Caco-2 (cell line): Measurements from ENCODE around the gene PRDM5. TPM values are rescaled to one million over a fixed set of nuclear protein-coding genes. Genes with fewer than 3 reads are reported as not detected.

Experiments
- BruUV-seq: library from RNA; stranded (reverse); fragments of 400-500 nt; replicated peaks from 2 replicates; lab custom pipeline; 2021; lab: Mats Ljungman, UMichigan
- CTCF ChIA-PET: fragments of 300-600 bp; sonication (Branson Sonifier 250); formaldehyde crosslinking; loops from one replicate; lab custom pipeline; 2022; ENCODE audit warnings: antibody characterized with exemption; lab: Charles Lee
- POLR2A ChIA-PET: fragments of 300-600 bp; sonication (Branson Sonifier 250); formaldehyde crosslinking; loops from one replicate; lab custom pipeline; 2022; ENCODE audit warnings: antibody characterized with exemption; lab: Charles Lee
- DNase-seq, 2 experiments: peaks; one replicate each; pipeline versions ENCODE4 v3.0.0 to v3.0.0-alpha.2; 2020 to 2022
- H3K27me3 ChIP-seq: replicated peaks from 2 replicates; pipeline ENCODE4 v1.6.0; 2011; ENCODE audit warnings: low read length; ENCODE audit not compliant: control insufficient read depth, insufficient read depth
- H3K36me3 ChIP-seq: 2 replicates; pipeline ENCODE4 v1.5.1; 2011; ENCODE audit warnings: low read length; ENCODE audit not compliant: control insufficient read depth, insufficient read depth
- H3K4me1 ChIP-seq: fragments of 250-450 bp; sonication (Bioruptor Pico); 2 replicates; pipeline ENCODE4 v1.5.1; 2020; ENCODE audit warnings: mild to moderate bottlenecking
- H3K4me3 ChIP-seq: 2 replicates; pipeline ENCODE4 v1.5.1; 2011; ENCODE audit warnings: low read depth, mild to moderate bottlenecking, control low read depth, low read length
- H3K9me3 ChIP-seq: fragments of 250-450 bp; sonication (Bioruptor Pico); 2 replicates; pipeline ENCODE4 v1.5.1; 2020; ENCODE audit warnings: mild to moderate bottlenecking, moderate library complexity
- H3K27ac Mint-ChIP-seq: one replicate; pipeline ENCODE4 v1.8.0; 2022; ENCODE audit warnings: mixed read lengths; ENCODE audit not compliant: unreplicated experiment
- H3K27me3 Mint-ChIP-seq: one replicate; pipeline ENCODE4 v1.8.0; 2022; ENCODE audit warnings: mixed read lengths; ENCODE audit not compliant: insufficient read depth, unreplicated experiment
- H3K36me3 Mint-ChIP-seq: one replicate; pipeline ENCODE4 v1.8.0; 2022; ENCODE audit warnings: mild to moderate bottlenecking, mixed read lengths; ENCODE audit not compliant: insufficient read depth, unreplicated experiment
- H3K4me1 Mint-ChIP-seq: one replicate; pipeline ENCODE4 v1.8.0; 2022; ENCODE audit warnings: low read depth, mixed read lengths; ENCODE audit not compliant: unreplicated experiment
- H3K4me3 Mint-ChIP-seq: one replicate; pipeline ENCODE4 v1.8.0; 2022; ENCODE audit warnings: mild to moderate bottlenecking, moderate library complexity, mixed read lengths; ENCODE audit not compliant: unreplicated experiment
- H3K9me3 Mint-ChIP-seq: one replicate; pipeline ENCODE4 v1.8.0; 2022; ENCODE audit warnings: mixed read lengths; ENCODE audit not compliant: unreplicated experiment
- intact Hi-C: fragments of 100-400 bp; cut with micrococcal nuclease; formaldehyde crosslinking; loops from one replicate; pipeline ENCODE4 v1.10.0; 2022; ENCODE audit not compliant: unreplicated experiment
- total RNA-seq: library from RNA; stranded (reverse); gene quantifications from 2 replicates; pipeline ENCODE4 v1.2.3, GENCODE V29; 2022
- TF ChIP-seq, protein P1 (sequence below), 2 experiments: fragments of 200-600 bp in 1 of 2; IDR thresholded peaks; 1 replicate in 1 of 2; 2 replicates in 1 of 2; pipeline versions ENCODE4 v1.5.1 to v1.8.0; 2011 to 2022; ENCODE audit warnings: antibody characterized with exemption in 1 of 2, control low read depth in 1 of 2, inconsistent platforms in 1 of 2, low read depth in 1 of 2, low read length in 1 of 2, mild to moderate bottlenecking in 1 of 2, moderate library complexity in 1 of 2; ENCODE audit not compliant: insufficient read depth in 1 of 2, severe bottlenecking in 1 of 2, unreplicated experiment in 1 of 2

The PRDM5 gene
- total RNA-seq, 1 experiment from 2014 or later, result 14.3 TPM

DNA sequence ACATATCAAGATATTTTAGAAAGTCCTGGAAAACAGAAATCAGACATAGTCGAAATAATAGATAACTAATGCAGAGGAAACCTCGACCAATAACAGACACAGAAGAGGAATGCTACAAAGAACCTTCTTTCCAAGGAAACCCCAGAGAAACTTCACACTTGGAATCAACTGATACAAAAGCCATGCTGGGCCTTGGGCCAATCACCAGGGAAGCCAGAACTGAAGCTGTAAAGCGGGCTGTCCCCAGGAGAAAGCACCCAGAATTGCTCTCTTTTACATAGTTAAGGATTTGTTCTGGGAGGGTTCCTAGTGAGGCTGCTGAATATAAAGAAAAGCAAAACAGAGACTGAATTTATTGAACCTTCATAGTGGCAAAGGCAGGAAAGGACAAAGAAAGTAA is 100.5 kb downstream of the PRDM5 start:
- H3K27ac Mint-ChIP-seq, result no peak overlapping the region
- H3K36me3 Mint-ChIP-seq, result no peaks in the 10 kb centered on the region
- CTCF ChIA-PET, result no interaction called here
- DNase-seq, result no peak
- Histone ChIP-seq H3K4me1 (peaks cover 22% of the 10 kb centered on the region), H3K4me3 (no peak overlapping the region), H3K36me3 (no peaks in the 10 kb centered on the region), H3K9me3 (no peaks in the 10 kb centered on the region), H3K27me3 (no peaks in the 10 kb centered on the region)
- no peak overlapping the region for H3K4me3 Mint-ChIP-seq
- POLR2A ChIA-PET, result no interaction called here
- BruUV-seq, result no TSS peak
- TF ChIP-seq, protein P1, sequence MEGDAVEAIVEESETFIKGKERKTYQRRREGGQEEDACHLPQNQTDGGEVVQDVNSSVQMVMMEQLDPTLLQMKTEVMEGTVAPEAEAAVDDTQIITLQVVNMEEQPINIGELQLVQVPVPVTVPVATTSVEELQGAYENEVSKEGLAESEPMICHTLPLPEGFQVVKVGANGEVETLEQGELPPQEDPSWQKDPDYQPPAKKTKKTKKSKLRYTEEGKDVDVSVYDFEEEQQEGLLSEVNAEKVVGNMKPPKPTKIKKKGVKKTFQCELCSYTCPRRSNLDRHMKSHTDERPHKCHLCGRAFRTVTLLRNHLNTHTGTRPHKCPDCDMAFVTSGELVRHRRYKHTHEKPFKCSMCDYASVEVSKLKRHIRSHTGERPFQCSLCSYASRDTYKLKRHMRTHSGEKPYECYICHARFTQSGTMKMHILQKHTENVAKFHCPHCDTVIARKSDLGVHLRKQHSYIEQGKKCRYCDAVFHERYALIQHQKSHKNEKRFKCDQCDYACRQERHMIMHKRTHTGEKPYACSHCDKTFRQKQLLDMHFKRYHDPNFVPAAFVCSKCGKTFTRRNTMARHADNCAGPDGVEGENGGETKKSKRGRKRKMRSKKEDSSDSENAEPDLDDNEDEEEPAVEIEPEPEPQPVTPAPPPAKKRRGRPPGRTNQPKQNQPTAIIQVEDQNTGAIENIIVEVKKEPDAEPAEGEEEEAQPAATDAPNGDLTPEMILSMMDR (IDR thresholded peaks at IDR 0.05; ENCODE audit: insufficient read depth in 1 of 2, low read depth in 1 of 2, low read length in 1 of 2, severe bottlenecking in 1 of 2, unreplicated experiment in 1 of 2), result no peak
- no peaks in the 10 kb centered on the region for H3K27me3 Mint-ChIP-seq
- H3K9me3 Mint-ChIP-seq, result peaks cover 10% of the 10 kb centered on the region
- peaks cover 14% of the 10 kb centered on the region for H3K4me1 Mint-ChIP-seq
- intact Hi-C loops, result no loop called here

DNA sequence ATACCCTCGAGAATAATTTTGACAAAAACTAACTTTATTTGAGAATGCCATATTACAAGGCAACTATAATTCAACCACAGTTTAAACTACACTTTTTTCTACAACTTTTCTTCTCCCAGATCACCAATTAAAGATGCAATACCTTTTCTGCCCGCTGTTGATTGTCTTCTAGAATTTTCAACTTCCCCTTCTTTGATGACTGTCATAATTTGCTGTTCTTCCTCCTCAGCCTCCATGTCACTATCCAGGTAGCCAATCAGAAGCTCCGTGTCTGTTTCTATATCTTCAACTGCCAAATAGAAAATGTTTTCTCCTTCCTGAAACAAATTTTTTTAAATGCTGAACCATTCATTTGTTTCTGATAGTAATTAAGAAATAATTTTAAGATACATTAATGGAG is 101.5 kb downstream of the PRDM5 start:
- no peak overlapping the region for H3K27ac Mint-ChIP-seq
- CTCF ChIA-PET, result no interaction called here
- TF ChIP-seq, protein P1 (IDR thresholded peaks at IDR 0.05; ENCODE audit: insufficient read depth in 1 of 2, low read depth in 1 of 2, low read length in 1 of 2, severe bottlenecking in 1 of 2, unreplicated experiment in 1 of 2), result no peak
- H3K36me3 ChIP-seq, result no peaks in the 10 kb centered on the region
- no peaks in the 10 kb centered on the region for H3K27me3 ChIP-seq
- intact Hi-C loops, result no loop called here
- H3K36me3 Mint-ChIP-seq, result no peaks in the 10 kb centered on the region
- peaks cover 10% of the 10 kb centered on the region for H3K4me1 Mint-ChIP-seq
- POLR2A ChIA-PET, result no interaction called here
- DNase-seq, result no peak
- H3K4me3 ChIP-seq, result no peak overlapping the region
- peaks cover 21% of the 10 kb centered on the region for H3K4me1 ChIP-seq
- no TSS peak for BruUV-seq
- H3K4me3 Mint-ChIP-seq, result no peak overlapping the region
- H3K27me3 Mint-ChIP-seq, result no peaks in the 10 kb centered on the region
- no peaks in the 10 kb centered on the region for H3K9me3 ChIP-seq
- peaks cover 5% of the 10 kb centered on the region for H3K9me3 Mint-ChIP-seq

DNA sequence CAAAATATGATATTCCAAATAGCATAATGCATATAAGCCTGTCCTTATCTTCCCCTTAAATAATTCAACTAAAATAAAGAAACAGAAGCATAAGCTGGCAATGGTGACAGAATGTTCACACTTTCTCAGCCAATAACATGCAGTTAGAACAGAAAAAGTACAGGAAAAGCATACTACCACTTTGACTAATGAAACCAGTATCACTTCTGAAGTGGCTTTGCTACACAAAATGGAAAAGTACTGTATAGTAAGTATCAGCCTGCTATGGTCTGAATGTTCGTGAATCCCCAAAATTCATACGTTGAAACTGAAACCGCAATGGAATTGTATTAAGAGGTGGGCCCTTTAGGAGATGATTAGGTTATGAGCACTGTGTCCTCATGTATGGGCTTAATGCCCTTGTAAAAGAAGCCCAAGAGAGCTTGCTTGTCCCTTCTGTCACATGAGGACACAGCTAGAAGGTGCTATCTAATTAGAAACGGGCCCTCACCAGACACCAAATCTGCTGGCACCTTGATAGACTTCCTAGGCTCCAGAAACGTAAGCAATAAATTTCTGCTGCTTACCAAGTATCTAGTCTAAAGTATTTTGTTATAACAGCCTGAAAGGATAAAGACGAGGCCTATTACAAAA is 102.6 kb downstream of the PRDM5 start:
- Mint-ChIP-seq H3K9me3 (no peaks in the 10 kb centered on the region), H3K27ac (no peak overlapping the region), H3K27me3 (no peaks in the 10 kb centered on the region), H3K4me3 (no peak overlapping the region), H3K4me1 (no peaks in the 10 kb centered on the region), H3K36me3 (no peaks in the 10 kb centered on the region)
- Histone ChIP-seq H3K36me3 (no peaks in the 10 kb centered on the region), H3K27me3 (no peaks in the 10 kb centered on the region), H3K9me3 (no peaks in the 10 kb centered on the region), H3K4me1 (peaks cover 10% of the 10 kb centered on the region), H3K4me3 (no peak overlapping the region)
- ChIA-PET POLR2A (no interaction called here), CTCF (no interaction called here)
- no TSS peak for BruUV-seq
- no peak for DNase-seq
- TF ChIP-seq, protein P1 (IDR thresholded peaks at IDR 0.05; ENCODE audit: insufficient read depth in 1 of 2, low read depth in 1 of 2, low read length in 1 of 2, severe bottlenecking in 1 of 2, unreplicated experiment in 1 of 2), result no peak
- intact Hi-C loops, result no loop called here
